ENCODE measurements around the gene NEURL4.

- no peak for TF ChIP-seq CSDC2 (CRISPR knock-in tag; IDR thresholded peaks at IDR 0.05)
- no peak for TF ChIP-seq TOX (CRISPR knock-in tag; IDR thresholded peaks at IDR 0.05; ENCODE audit: borderline replicate concordance)
- no peak for TF ChIP-seq CREB5 (CRISPR knock-in tag; IDR thresholded peaks at IDR 0.05; ENCODE audit: low read depth)
- TF ChIP-seq ZFP3 (CRISPR knock-in tag; IDR thresholded peaks at IDR 0.05), result no peak
- no peak for TF ChIP-seq RARB (CRISPR knock-in tag; IDR thresholded peaks at IDR 0.05)
- no peak for TF ChIP-seq PATZ1 (CRISPR knock-in tag; IDR thresholded peaks at IDR 0.05; ENCODE audit: borderline replicate concordance)
- no peak for TF ChIP-seq ZNF565 (CRISPR knock-in tag; conservative IDR thresholded peaks at IDR 0.05; ENCODE audit: low read depth)
- no peak for TF ChIP-seq ZNF70 (CRISPR knock-in tag; IDR thresholded peaks at IDR 0.05)
- TF ChIP-seq TSHZ2 (CRISPR knock-in tag; IDR thresholded peaks at IDR 0.05), result no peak
- TF ChIP-seq SNAI2 (CRISPR knock-in tag; IDR thresholded peaks at IDR 0.05), result no peak
- no peak for TF ChIP-seq ZNF8 (CRISPR knock-in tag; IDR thresholded peaks at IDR 0.05)
- TF ChIP-seq OSR1 (CRISPR knock-in tag; IDR thresholded peaks at IDR 0.05), result no peak
Measured at GRCh38 chr17:7292729-7293128, 36.4 kb downstream of the NEURL4 start.
